HUES6 (cell line): ENCODE results near the gene LYPD3.
"Not testable (repeated sequence)": the region's sequence is repeated elsewhere in the genome, so short reads cannot be mapped to it uniquely, and the experiment has no call there.

ENCODE experiments used
- H3K27ac ChIP-seq: 2 replicates; pipeline ENCODE4 v1.7.0; 2013; ENCODE audit warnings: low read depth, mild to moderate bottlenecking, low read length, inconsistent platforms
- H3K27me3 ChIP-seq: 2 replicates; pipeline ENCODE4 v1.6.1; 2013; ENCODE audit warnings: low read length; ENCODE audit not compliant: control insufficient read depth, insufficient read depth
- H3K36me3 ChIP-seq: 2 replicates; pipeline ENCODE4 v1.6.1; 2013; ENCODE audit warnings: low read length; ENCODE audit not compliant: control insufficient read depth, insufficient read depth
- H3K4me1 ChIP-seq: 2 replicates; pipeline ENCODE4 v1.6.1; 2013; ENCODE audit warnings: low read length; ENCODE audit not compliant: control insufficient read depth, insufficient read depth
- H3K4me3 ChIP-seq: 2 replicates; pipeline ENCODE4 v1.5.1; 2013; ENCODE audit warnings: low read depth, low read length
- H3K9ac ChIP-seq: one replicate; pipeline ENCODE4 v1.6.1; 2013; ENCODE audit warnings: mild to moderate bottlenecking, low read length
- H3K9me3 ChIP-seq: 2 replicates; pipeline ENCODE4 v1.6.1; 2013; ENCODE audit warnings: low read depth, low read length; ENCODE audit not compliant: control insufficient read depth, insufficient read depth

LYPD3 gene

GRCh38 chr19:43446746-43447489 lies 18.5 kb downstream of the LYPD3 start:
- Histone ChIP-seq H3K27ac (no peak overlapping the region), H3K9ac (no peak overlapping the region), H3K4me1 (peaks cover 5% of the 10 kb centered on the region; the same call in 1 of the 2 replicates)

GRCh38 chr19:43445426-43445825 lies 20.0 kb downstream of the LYPD3 start:
- Histone ChIP-seq H3K4me1 (peaks cover 5% of the 10 kb centered on the region; the same call in 1 of the 2 replicates), H3K27ac (no peak overlapping the region), H3K4me3 (no peak overlapping the region), H3K27me3 (no peaks in the 10 kb centered on the region), H3K9ac (no peak overlapping the region), H3K9me3 (no peaks in the 10 kb centered on the region), H3K36me3 (no peaks in the 10 kb centered on the region)

More at GRCh38 chr19:43446746-43447489, 18.5 kb downstream of the LYPD3 start:
- H3K9me3 ChIP-seq = 0 out of 2 replicates have a peak, but pooled peaks cover 3% of the 10 kb centered on the region
- H3K27me3 ChIP-seq = no peaks in the 10 kb centered on the region
- H3K36me3 ChIP-seq = no peaks in the 10 kb centered on the region
- H3K4me3 ChIP-seq = no peak overlapping the region

- Histone ChIP-seq H3K9ac (no peak overlapping the region), H3K9me3 (peaks cover 2% of the 10 kb centered on the region), H3K4me3 (no peak overlapping the region), H3K27ac (no peak overlapping the region), H3K4me1 (peaks cover 5% of the 10 kb centered on the region; the same call in 1 of the 2 replicates), H3K36me3 (no peaks in the 10 kb centered on the region), H3K27me3 (no peaks in the 10 kb centered on the region)
Measured at GRCh38 chr19:43444531-43445287, 20.7 kb downstream of the LYPD3 start.

GRCh38 chr19:43444091-43444490 lies 21.3 kb downstream of the LYPD3 start:
- not testable (repeated sequence) for H3K9me3 ChIP-seq

GRCh38 chr19:43441716-43442115 lies 23.7 kb downstream of the LYPD3 start:
- Histone ChIP-seq H3K4me1 (no peaks in the 10 kb centered on the region), H3K4me3 (no peak overlapping the region), H3K27ac (no peak overlapping the region), H3K27me3 (no peaks in the 10 kb centered on the region), H3K9ac (no peak overlapping the region), H3K36me3 (no peaks in the 10 kb centered on the region), H3K9me3 (peaks cover 5% of the 10 kb centered on the region)

More at GRCh38 chr19:43444091-43444490, 21.3 kb downstream of the LYPD3 start:
- H3K36me3 ChIP-seq, H3K27ac ChIP-seq, H3K4me1 ChIP-seq, H3K9ac ChIP-seq, H3K27me3 ChIP-seq, H3K4me3 ChIP-seq: not testable (repeated sequence)

GRCh38 chr19:43439709-43440063 lies 25.7 kb downstream of the LYPD3 start:
- H3K9ac ChIP-seq = no peak overlapping the region
- H3K4me1 ChIP-seq = no peaks in the 10 kb centered on the region
- peaks cover 5% of the 10 kb centered on the region for H3K9me3 ChIP-seq
- H3K27me3 ChIP-seq = no peaks in the 10 kb centered on the region
- no peaks in the 10 kb centered on the region for H3K36me3 ChIP-seq
- no peak overlapping the region for H3K4me3 ChIP-seq
- H3K27ac ChIP-seq = no peak overlapping the region

GRCh38 chr19:43439032-43439708 lies 26.2 kb downstream of the LYPD3 start:
- no peaks in the 10 kb centered on the region for H3K4me1 ChIP-seq
- H3K27ac ChIP-seq = no peak overlapping the region
- no peaks in the 10 kb centered on the region for H3K36me3 ChIP-seq
- H3K4me3 ChIP-seq = no peak overlapping the region
- H3K27me3 ChIP-seq = no peaks in the 10 kb centered on the region
- no peak overlapping the region for H3K9ac ChIP-seq
- peaks cover 5% of the 10 kb centered on the region for H3K9me3 ChIP-seq

GRCh38 chr19:43438291-43439031 lies 26.9 kb downstream of the LYPD3 start:
- Histone ChIP-seq H3K4me3 (no peak overlapping the region), H3K9ac (no peak overlapping the region), H3K27ac (no peak overlapping the region), H3K27me3 (no peaks in the 10 kb centered on the region), H3K9me3 (peaks cover 5% of the 10 kb centered on the region), H3K4me1 (no peaks in the 10 kb centered on the region), H3K36me3 (no peaks in the 10 kb centered on the region)

- no peaks in the 10 kb centered on the region for H3K36me3 ChIP-seq
- no peak overlapping the region for H3K9ac ChIP-seq
- H3K27me3 ChIP-seq = no peaks in the 10 kb centered on the region
- no peak overlapping the region for H3K4me3 ChIP-seq
- peaks cover 5% of the 10 kb centered on the region for H3K9me3 ChIP-seq
- no peak overlapping the region for H3K27ac ChIP-seq
- H3K4me1 ChIP-seq = no peaks in the 10 kb centered on the region
Measured at GRCh38 chr19:43437712-43438111, 27.7 kb downstream of the LYPD3 start.

- H3K4me1 ChIP-seq, H3K9me3 ChIP-seq, H3K4me3 ChIP-seq, H3K36me3 ChIP-seq, H3K27me3 ChIP-seq, H3K27ac ChIP-seq, H3K9ac ChIP-seq: not testable (repeated sequence)
Measured at GRCh38 chr19:43437284-43437683, 28.1 kb downstream of the LYPD3 start.
